ENCODE data around the gene TENT5C.

TENT5C gene

GRCh38 chr1:117650840-117651568, 45.2 kb downstream of the TENT5C start:
- no peak for TF ChIP-seq CTCF (conservative IDR thresholded peaks at IDR 0.05; ENCODE audit: low read depth, low read length)
- Histone ChIP-seq H3K79me2 (ENCODE audit: insufficient read depth, low read depth) (no peaks in the 10 kb centered on the region), H3K36me3 (ENCODE audit: insufficient read depth) (no peaks in the 10 kb centered on the region), H3K27me3 (ENCODE audit: insufficient read depth, low read depth) (no peaks in the 10 kb centered on the region), H3K4me1 (ENCODE audit: low read depth, poor library complexity, severe bottlenecking) (peaks cover 60% of the 10 kb centered on the region), H2AFZ (ENCODE audit: low read depth) (no peak overlapping the region), H3K9ac (no peak overlapping the region), H4K20me1 (ENCODE audit: insufficient read depth) (no peaks in the 10 kb centered on the region), H3K4me3 (IDR thresholded peaks at IDR 0.05; ENCODE audit: insufficient read depth, low read depth, low read length) (no peak overlapping the region), H3K27ac (no peak overlapping the region), H3K4me2 (no peak overlapping the region)

- Histone ChIP-seq H4K20me1 (ENCODE audit: insufficient read depth) (no peaks in the 10 kb centered on the region), H3K79me2 (ENCODE audit: insufficient read depth, low read depth) (no peaks in the 10 kb centered on the region), H3K4me1 (ENCODE audit: low read depth, poor library complexity, severe bottlenecking) (peaks cover 59% of the 10 kb centered on the region), H3K36me3 (ENCODE audit: insufficient read depth) (no peaks in the 10 kb centered on the region), H2AFZ (ENCODE audit: low read depth) (no peak overlapping the region), H3K27me3 (ENCODE audit: insufficient read depth, low read depth) (no peaks in the 10 kb centered on the region), H3K4me3 (IDR thresholded peaks at IDR 0.05; ENCODE audit: insufficient read depth, low read depth, low read length) (no peak overlapping the region), H3K9ac (no peak overlapping the region), H3K27ac (no peak overlapping the region; the same call in 1 of the 2 replicates), H3K4me2 (no peak overlapping the region)
- TF ChIP-seq CTCF (conservative IDR thresholded peaks at IDR 0.05; ENCODE audit: low read depth, low read length), result no peak
These were observed 45.8 kb downstream of the TENT5C start for GRCh38 chr1:117651616-117652015.

DNA sequence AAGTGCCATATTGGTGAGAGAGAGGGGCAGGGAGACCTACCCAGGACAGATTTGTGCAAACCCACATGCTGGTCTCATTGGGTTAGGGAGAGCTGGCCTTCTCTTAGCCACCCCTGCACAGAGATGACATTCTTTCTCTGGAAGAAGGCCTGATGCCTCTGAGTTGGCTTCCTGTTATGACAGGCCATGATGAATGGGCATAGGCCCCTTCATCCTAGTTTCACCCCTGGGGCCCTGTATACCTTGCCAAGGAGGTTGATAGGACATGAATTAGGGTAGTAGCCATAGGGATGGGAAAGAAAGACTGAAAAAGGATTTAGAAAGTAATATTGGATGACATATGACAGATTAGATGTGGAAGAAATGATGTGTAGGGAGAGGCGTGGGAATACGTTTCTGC, 46.6 kb downstream of the TENT5C start:
- H3K27me3 ChIP-seq (ENCODE audit: insufficient read depth, low read depth), result no peaks in the 10 kb centered on the region
- no peak overlapping the region for H3K4me3 ChIP-seq (IDR thresholded peaks at IDR 0.05; ENCODE audit: insufficient read depth, low read depth, low read length)
- peak overlapping the region; percentile 91; the same call in 1 of the 2 replicates for H3K27ac ChIP-seq
- peak overlapping the region; percentile 42; the same call in 1 of the 2 replicates for H3K4me2 ChIP-seq
- no peaks in the 10 kb centered on the region for H4K20me1 ChIP-seq (ENCODE audit: insufficient read depth)
- H3K36me3 ChIP-seq (ENCODE audit: insufficient read depth), result no peaks in the 10 kb centered on the region
- H3K79me2 ChIP-seq (ENCODE audit: insufficient read depth, low read depth), result no peaks in the 10 kb centered on the region
- no peak overlapping the region for H2AFZ ChIP-seq (ENCODE audit: low read depth)
- H3K4me1 ChIP-seq (ENCODE audit: low read depth, poor library complexity, severe bottlenecking), result peaks cover 61% of the 10 kb centered on the region
- no peak for TF ChIP-seq CTCF (conservative IDR thresholded peaks at IDR 0.05; ENCODE audit: low read depth, low read length)
- no peak overlapping the region for H3K9ac ChIP-seq

DNA sequence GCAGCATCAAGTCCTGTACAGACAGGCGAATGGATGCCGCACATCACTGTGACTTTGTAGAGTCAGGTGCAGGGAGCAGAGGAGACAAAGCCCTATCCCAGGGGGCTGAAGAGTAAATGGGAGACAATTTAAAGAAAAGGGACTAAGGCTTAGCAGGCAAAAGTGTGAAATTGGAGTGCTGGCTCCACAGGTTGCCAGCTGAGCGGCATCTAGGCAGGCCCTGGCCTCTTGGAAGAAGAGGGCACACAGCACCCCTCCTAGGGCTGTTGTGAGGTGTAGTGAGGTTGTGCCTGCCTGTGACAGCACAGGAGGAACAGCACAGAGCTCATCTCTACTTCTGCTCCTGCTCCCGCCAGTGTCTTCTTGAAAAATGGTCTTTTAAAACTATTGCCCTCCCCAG, 47.3 kb downstream of the TENT5C start:
- no peak overlapping the region for H2AFZ ChIP-seq (ENCODE audit: low read depth)
- no peaks in the 10 kb centered on the region for H3K79me2 ChIP-seq (ENCODE audit: insufficient read depth, low read depth)
- H3K4me3 ChIP-seq (IDR thresholded peaks at IDR 0.05; ENCODE audit: insufficient read depth, low read depth, low read length), result no peak overlapping the region
- no peak overlapping the region for H3K9ac ChIP-seq
- H3K36me3 ChIP-seq (ENCODE audit: insufficient read depth), result no peaks in the 10 kb centered on the region
- no peak overlapping the region; the same call in 1 of the 2 replicates for H3K4me2 ChIP-seq
- peak overlapping the region; percentile 91 for H3K27ac ChIP-seq
- no peaks in the 10 kb centered on the region for H4K20me1 ChIP-seq (ENCODE audit: insufficient read depth)
- H3K4me1 ChIP-seq (ENCODE audit: low read depth, poor library complexity, severe bottlenecking), result peaks cover 69% of the 10 kb centered on the region
- no peak for TF ChIP-seq CTCF (conservative IDR thresholded peaks at IDR 0.05; ENCODE audit: low read depth, low read length)
- no peaks in the 10 kb centered on the region for H3K27me3 ChIP-seq (ENCODE audit: insufficient read depth, low read depth)

Data from KMS-11 (cell line).